Neutrophil (primary cell): ENCODE results near the gene LZTS2.

Experiments used
- H3K27ac ChIP-seq: fragments of 200-600 bp; sonication (generic); 2 replicates; pipeline ENCODE4 v1.5.1; 2016; ENCODE audit warnings: mild to moderate bottlenecking, moderate library complexity
- H3K27me3 ChIP-seq: fragments of 200-600 bp; sonication (generic); 2 replicates; pipeline ENCODE4 v1.6.0; 2016; ENCODE audit warnings: mild to moderate bottlenecking
- H3K36me3 ChIP-seq: fragments of 200-600 bp; sonication (generic); 2 replicates; pipeline ENCODE4 v1.5.1; 2017
- H3K4me1 ChIP-seq, 2 experiments: fragments of 200-600 bp in 1 of 2; sonication (generic) in 1 of 2; 1 replicate in 1 of 2; 2 replicates in 1 of 2; pipeline versions ENCODE4 v1.5.1 to v1.6.1; 2013 to 2016; ENCODE audit warnings: low read depth in 1 of 2, low read length in 1 of 2, mild to moderate bottlenecking in 1 of 2, moderate library complexity in 1 of 2; ENCODE audit not compliant: control insufficient read depth in 1 of 2, insufficient read depth in 1 of 2
- H3K4me3 ChIP-seq, 2 experiments: fragments of 200-600 bp in 1 of 2; sonication (generic) in 1 of 2; 1 replicate in 1 of 2; 2 replicates in 1 of 2; pipeline ENCODE4 v1.5.1; 2013 to 2016; ENCODE audit warnings: low read depth in 1 of 2, low read length in 1 of 2, mild to moderate bottlenecking in 1 of 2, moderate library complexity in 1 of 2
- H3K9me3 ChIP-seq: fragments of 200-600 bp; sonication (generic); 2 replicates; pipeline ENCODE4 v1.5.1; 2016
- CTCF ChIP-seq: fragments of 200-600 bp; sonication (generic); IDR thresholded peaks from 2 replicates; pipeline ENCODE4 v1.5.1; 2016; ENCODE audit warnings: antibody characterized with exemption

Gene LZTS2

GRCh38 chr10:100988166-100988565, 11.4 kb upstream of the LZTS2 start:
- Histone ChIP-seq H3K9me3 (no peaks in the 10 kb centered on the region), H3K4me3 (peak overlapping the region in 1 of 2 experiments; percentile 97), H3K27ac (no peak overlapping the region), H3K27me3 (no peaks in the 10 kb centered on the region), H3K4me1 (peaks cover 15 to 17% of the 10 kb centered on the region in 2 experiments), H3K36me3 (no peaks in the 10 kb centered on the region)
- no peak for TF ChIP-seq CTCF

GRCh38 chr10:100989088-100989487, 10.5 kb upstream of the LZTS2 start:
- Histone ChIP-seq H3K36me3 (no peaks in the 10 kb centered on the region), H3K4me3 (no peak overlapping the region), H3K9me3 (no peaks in the 10 kb centered on the region), H3K27ac (no peak overlapping the region), H3K27me3 (no peaks in the 10 kb centered on the region), H3K4me1 (peaks cover 15 to 17% of the 10 kb centered on the region in 2 experiments)
- no peak for TF ChIP-seq CTCF

- no peaks in the 10 kb centered on the region for H3K36me3 ChIP-seq
- H3K27ac ChIP-seq: no peak overlapping the region
- TF ChIP-seq CTCF: no peak
- no peaks in the 10 kb centered on the region for H3K9me3 ChIP-seq
- H3K4me1 ChIP-seq: peaks cover 22 to 25% of the 10 kb centered on the region in 2 experiments
- no peaks in the 10 kb centered on the region for H3K27me3 ChIP-seq
- H3K4me3 ChIP-seq: no peak overlapping the region
These were observed 5.5 kb upstream of the LZTS2 start for GRCh38 chr10:100993986-100994708.

GRCh38 chr10:100995181-100995580, 4.4 kb upstream of the LZTS2 start:
- Histone ChIP-seq H3K36me3 (no peaks in the 10 kb centered on the region), H3K27ac (no peak overlapping the region), H3K4me1 (peaks cover 27 to 32% of the 10 kb centered on the region in 2 experiments), H3K9me3 (no peaks in the 10 kb centered on the region), H3K4me3 (no peak overlapping the region), H3K27me3 (no peaks in the 10 kb centered on the region)
- no peak for TF ChIP-seq CTCF

- no peaks in the 10 kb centered on the region for H3K27me3 ChIP-seq
- H3K4me3 ChIP-seq: peak overlapping the region; percentile 91 to 94
- H3K36me3 ChIP-seq: no peaks in the 10 kb centered on the region
- TF ChIP-seq CTCF: no peak
- peak overlapping the region; percentile 46 for H3K27ac ChIP-seq
- H3K9me3 ChIP-seq: no peaks in the 10 kb centered on the region
- H3K4me1 ChIP-seq: peaks cover 28 to 38% of the 10 kb centered on the region in 2 experiments
These were observed 2.8 kb upstream of the LZTS2 start for GRCh38 chr10:100996678-100997359.
